ENCODE measurements around the gene IGHMBP2.

Gene IGHMBP2

DNA sequence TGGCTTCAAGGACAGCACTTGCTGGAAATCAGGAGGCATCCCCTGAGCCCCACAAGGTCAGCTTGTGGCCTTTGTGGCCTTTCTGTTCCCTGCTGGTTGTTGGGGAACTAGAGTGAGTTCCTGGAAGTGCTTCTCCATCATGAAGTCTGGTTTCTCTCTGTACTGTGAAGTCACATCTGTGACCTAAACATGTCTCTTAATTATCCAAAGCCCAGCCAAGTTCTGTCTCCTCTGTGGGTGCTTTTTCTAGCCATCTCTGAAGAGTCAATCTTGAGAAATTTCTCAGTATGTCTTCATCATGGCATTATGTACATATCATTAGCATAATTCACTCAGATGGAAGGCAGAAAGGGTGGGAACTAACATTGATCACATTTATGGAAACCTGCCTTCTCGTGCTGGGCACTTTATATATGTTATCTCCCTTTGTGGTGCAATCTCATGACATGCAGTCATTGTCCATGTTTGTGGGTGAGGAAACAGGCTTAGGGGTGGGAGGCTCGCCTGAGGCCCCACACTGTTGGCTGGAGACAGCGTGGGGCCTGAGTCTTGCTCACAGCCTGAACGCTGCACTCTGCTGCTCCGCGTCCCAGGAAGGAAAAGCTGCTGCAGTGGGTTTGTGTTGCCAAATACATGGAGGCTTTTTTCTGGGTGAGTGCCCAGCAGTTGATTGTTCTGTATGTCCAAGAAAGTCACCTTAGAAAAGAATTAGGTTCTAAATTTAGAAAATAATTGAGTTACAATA lies 24.6 kb downstream of the IGHMBP2 start:
- no peak for DNase-seq

DNA sequence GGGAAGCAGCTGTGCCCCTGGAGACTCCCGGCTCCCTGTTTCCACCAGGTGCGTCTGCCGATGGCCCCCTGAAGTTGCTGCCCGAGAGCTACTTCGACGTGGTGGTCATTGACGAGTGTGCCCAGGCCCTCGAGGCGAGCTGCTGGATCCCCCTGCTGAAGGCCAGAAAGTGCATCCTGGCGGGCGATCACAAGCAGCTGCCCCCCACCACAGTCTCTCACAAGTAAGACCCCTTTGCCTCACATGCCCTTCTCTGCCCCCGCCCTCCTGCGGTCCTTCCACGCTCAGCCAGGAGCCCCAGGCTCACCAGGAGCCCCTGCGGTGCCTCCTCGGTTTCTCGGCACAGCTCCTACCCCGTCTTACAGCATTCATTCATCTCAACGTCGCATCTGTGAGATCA lies 25.4 kb downstream of the IGHMBP2 start:
- no peak for DNase-seq

DNA sequence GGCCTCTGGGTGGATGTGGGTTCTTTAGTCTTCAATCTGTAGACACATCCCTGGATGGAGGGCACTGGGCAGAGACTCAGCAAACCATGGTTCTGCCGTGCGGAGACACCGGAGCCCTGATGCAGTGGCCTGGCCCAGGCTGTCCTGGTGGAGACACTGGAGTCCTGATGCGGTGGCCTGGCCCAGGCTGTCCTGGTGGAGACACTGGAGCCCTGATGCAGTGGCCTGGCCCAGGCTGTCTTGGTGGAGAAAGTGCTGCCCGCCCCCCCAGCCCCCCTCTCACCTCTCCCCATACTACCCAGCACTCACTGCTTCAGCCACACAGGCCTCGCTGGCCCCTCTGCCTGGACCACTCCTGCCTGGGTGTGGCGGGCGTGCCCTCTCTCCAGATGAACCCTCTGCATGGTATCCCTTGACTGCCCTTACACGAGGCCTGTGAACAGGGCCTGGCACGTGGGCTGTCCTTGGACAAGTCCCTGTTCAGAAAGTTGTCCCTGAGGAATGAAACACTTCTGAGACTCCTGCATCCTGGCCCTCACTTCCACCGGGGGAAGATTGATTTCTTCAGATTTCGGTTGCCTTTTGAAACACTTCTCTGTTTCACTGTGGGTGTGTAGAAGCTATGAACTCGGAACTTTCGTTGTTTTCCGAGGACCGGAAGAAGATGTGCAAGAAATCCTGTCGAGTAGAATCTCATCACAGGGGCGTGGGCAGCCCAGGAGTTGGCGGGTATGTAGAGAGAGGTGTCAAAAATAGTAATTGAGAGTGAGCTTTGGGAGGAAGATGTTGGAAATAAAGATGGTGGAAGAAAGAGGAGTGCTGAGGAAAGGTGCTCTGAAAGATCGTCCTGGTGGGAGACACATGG lies 26.2 kb downstream of the IGHMBP2 start:
- no peak for DNase-seq

DNA sequence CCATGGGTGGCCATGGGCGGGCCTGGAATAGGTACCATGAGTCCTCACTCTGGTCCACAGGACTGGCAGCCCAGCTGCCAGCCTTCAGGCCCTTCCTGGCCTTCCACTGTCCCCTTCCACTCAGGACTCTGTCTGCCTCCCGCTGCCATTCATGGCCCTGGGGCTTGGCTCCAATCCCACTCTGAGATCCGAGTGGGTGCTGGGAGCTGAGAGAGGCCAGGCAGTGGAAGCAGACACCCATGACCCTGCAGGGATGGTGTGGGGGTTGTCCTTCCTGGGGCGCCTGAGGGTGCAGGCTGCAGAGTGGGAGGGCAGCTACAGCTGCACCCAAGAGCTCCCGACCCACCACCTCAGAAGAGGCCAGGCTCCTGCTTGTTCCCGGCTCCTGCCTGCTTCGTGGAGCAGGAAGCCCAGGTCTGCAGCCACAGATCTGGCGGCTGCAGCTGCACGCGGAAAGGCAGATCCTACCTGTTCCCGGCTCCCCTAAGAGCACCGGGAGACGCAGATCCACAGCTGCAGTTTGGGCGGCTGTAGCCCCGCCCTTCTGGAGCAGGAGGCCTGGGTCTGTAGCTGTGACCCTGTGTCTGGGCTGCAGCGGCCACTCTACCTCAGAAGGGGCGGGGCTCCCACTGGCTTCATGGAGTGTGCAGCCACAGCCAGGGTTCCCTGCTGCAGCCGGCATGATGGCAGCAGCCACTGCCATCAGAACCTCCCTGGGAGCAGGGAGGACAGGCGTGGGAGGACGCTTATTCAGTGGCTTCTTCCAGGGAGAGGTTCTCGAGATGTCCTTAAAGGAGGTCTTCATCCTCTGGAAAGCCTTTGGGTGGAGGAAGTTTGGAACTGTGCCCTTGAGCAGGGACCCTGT lies 27.5 kb downstream of the IGHMBP2 start:
- DNase-seq = no peak

DNA sequence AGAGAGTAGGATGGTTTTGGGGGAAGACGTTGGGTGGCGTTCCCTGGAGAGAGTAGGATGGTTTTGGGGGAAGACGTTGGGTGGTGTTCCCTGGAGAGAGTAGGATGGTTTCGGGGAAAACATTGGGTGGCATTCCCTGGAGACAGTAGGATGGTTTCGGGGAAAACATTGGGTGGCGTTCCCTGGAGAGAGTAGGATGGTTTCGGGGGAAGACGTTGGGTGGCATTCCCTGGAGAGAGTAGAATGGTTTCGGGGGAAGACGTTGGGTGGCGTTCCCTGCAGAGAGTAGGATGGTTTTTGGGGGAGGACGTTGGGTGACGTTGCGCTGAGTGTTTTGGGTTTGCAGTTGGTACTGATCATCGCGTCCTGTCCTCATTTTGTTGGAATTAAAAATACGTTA lies 28.2 kb downstream of the IGHMBP2 start:
- no peak for DNase-seq

DNA sequence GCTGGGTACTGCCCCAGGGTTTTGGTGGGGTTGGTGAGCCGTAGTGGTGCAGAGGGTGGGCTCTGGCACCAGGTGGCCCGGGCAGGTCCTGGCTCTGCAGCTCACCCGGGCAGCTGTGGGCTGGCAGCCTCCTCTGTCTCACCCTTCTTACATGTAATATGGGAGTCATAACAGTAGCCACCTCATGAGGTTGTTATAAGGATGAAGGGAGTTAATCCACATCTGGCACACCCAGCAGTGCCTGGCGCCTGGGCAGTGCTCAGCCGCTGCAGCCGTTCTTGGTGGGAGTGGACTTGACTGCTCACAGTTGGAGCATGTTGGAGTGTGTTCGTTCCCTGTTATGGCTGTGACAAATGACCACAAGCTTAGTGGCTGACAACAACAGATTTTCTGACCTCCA lies 28.7 kb downstream of the IGHMBP2 start:
- no peak for DNase-seq

DNA sequence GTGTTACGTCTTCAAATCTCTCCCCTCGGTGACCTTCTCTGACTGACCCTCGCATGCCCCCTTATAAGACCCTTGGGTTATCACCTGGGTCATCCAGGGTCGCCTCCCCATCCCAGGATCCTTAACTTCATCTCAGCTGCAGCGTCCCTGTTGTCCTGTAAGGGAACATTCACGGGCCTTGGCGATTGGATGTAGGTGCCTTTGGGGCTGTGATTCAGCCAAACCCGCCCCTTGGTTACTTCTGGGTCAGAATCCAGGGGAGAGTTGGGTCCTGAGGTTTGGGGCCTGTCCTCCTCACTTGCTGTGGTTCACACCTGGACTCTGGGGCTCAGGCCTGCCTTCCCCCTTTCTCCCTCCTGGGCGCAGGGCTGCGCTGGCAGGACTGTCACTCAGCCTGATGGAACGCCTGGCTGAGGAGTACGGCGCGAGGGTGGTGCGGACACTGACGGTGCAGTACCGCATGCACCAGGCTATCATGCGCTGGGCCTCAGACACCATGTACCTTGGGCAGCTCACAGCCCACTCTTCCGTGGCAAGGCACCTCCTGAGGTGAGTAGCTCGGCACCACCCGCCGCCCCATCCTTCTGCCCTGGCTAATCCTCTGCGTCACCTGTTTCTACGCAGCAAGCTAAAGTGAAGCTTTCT lies 29.4 kb downstream of the IGHMBP2 start:
- DNase-seq = no peak

DNA sequence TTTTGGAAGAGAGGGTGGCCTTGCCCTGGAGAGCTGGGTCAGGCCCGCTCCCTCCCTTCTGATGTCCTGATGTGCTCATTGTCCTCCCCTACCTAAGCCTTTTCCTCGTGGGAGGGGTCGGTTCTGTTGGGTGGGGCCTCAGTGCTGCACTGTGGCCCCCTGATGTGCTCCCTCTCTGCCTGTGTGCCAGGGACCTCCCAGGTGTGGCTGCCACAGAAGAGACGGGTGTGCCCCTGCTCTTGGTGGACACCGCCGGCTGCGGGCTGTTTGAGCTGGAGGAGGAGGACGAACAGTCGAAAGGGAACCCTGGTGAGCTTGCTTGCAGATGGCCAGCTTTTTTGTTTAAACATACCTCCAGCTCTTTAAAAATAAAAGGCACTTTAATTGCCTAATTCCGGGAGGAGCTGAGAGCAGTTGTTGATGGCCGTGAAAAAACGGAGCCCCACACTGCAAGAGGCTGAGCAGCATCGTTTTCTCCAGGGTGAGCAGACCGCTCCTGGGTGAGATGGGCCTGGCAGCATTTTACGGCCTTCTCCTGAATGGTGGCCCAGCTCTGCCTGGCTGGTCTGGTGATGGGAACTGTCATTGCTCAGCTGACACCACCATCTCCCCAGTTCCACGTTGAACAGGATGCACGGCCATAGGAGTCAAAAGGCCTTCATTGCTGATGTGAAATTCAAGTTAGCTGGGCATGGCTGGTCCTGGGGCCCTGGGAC lies 30.1 kb downstream of the IGHMBP2 start:
- DNase-seq = no peak

DNA sequence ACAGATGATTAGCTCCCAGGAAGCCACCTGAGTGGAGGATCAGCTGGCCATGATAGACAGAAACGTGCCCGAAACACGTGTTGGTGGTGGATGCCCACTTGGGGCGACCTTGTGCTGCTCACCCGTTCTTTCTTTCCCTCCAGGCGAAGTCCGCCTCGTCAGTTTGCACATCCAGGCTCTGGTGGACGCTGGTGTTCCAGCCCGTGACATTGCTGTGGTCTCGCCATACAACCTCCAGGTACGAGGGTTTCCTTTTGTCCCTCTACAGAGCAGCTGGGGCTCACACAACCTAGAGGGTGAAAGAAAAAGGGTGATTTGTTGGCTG lies 30.6 kb downstream of the IGHMBP2 start:
- no peak for DNase-seq

DNA sequence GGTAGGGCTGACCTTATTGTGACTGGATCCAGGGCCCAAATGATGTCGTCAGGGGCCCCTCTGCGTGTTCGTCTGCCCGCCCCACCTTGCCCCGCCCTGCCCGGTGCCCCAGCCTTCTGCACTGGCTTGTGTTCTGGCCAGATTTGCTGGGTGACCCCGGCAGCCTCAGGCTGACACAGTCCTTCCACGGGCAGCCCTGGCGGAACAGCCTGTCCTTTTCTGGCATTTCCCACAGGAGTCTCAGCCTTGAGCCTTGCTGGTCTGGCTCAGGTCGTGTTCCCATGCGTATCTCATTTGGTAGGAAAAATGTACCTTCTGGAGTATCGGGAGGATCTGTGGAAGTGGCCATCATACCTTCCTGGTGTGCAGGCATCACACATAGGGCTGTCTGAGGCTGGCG lies 31.0 kb downstream of the IGHMBP2 start:
- no peak for DNase-seq

DNA sequence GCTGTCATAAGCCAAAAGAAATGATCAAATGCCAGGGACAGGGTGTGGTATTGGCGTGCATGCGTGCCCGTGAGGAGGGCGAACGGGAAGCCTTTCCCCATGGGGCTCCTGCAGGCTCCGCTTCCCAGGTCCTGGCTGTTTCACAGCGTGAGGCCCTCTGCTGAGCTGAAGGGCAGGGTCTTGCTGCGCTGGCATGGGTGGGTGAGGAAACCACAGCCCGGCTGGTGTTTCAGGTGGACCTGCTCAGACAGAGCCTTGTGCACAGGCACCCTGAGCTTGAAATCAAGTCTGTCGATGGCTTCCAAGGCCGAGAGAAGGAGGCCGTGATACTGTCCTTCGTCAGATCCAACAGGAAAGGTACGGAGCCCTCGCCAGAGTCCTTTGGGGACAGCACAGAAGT lies 31.4 kb downstream of the IGHMBP2 start:
- DNase-seq = no peak

DNA sequence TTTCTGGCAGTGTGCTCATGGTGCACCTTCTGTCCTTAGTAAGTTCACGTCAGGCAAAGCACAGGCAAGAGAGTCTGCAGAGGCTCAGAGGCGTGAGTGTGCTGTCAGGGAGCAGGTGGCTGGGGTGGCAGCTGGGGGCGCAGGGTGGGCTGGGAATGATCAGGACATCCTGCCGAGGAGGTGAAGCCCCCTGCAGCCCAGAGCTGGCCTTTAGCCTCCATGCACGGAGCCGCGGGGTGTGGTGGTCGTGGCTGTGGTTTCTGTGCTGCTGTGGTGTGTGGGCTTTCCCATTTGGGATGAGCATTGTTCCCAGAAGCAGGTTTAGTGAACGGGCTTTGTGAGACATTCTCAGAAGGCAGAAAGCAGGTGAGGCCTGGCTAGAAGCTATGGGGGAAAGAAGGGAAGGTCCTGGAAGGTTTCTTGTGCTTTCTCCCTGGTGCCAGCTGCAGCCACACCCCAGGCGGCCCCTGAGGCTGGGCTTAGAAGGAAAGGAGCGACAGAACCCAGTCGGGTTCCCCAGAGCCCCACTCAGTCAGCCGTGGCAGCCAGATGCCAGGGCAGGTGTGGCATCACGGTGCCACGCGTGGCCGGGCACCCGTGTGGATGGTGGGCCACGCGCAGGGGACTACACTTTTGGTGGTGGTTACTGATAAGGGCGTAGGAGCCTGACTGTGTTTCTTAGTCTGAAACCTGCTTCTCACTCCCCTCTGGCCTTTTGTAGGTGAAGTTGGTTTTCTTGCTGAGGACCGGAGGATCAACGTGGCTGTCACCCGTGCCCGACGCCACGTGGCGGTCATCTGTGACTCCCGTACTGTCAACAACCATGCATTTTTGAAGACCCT lies 32.0 kb downstream of the IGHMBP2 start:
- no peak for DNase-seq

DNA sequence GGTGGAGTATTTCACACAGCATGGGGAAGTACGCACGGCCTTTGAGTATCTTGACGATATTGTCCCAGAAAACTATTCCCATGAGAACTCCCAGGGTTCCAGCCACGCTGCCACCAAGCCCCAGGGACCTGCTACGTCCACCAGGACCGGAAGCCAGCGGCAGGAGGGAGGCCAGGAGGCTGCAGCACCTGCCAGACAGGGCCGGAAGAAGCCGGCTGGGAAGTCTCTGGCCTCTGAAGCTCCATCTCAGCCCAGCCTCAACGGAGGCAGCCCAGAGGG lies 32.6 kb downstream of the IGHMBP2 start:
- no peak for DNase-seq

DNA sequence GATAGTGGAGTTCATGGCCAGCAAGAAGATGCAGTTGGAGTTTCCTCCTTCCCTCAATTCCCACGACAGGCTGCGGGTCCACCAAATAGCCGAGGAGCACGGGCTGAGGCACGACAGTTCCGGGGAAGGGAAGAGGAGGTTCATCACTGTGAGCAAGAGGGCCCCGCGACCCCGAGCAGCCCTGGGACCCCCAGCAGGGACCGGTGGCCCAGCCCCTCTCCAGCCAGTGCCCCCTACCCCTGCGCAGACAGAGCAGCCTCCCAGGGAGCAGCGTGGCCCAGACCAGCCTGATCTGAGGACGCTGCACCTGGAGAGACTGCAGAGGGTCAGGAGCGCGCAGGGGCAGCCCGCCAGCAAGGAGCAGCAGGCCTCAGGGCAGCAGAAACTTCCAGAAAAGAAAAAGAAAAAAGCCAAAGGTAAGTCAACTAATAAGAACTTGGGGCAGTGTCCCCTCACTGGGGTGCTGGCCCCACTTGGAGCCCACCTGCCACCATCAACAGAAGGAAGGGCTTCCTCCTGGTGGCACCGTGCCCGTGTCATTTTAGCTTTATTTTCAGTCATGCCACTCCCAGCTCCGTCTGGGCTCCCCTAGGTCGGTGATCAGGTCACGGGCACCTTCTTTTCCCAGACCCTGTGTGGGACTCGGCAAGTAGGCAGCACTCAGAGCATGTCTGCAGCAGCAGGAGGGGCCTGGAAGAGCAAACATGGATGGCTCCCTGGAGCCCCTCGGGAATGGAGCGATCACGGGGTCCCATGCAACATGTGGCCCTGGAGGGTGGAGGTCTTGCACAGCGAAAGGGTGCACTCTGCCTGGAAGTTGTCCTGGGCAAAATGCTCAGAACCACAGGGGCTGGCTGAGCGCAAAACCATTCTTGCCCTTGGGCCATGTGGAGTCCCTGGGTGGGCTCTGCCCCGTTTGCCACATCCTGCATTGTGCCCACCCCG lies 33.3 kb downstream of the IGHMBP2 start:
- DNase-seq = no peak

DNA sequence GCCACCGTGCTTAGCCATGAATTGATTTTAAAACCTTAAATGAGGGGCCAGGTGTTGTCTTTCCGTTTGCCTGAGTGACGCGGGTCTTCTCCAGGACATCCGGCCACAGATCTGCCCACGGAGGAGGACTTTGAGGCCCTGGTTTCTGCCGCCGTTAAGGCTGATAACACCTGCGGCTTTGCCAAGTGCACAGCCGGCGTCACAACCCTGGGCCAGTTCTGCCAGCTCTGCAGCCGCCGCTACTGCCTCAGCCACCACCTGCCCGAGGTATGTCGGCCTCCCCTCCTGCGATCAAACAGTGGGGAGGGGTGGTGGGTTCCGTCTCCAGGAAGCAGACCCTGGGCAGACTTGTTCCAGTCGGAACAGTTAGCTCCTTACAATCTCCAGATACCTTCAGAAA lies 34.4 kb downstream of the IGHMBP2 start:
- no peak for DNase-seq

DNA sequence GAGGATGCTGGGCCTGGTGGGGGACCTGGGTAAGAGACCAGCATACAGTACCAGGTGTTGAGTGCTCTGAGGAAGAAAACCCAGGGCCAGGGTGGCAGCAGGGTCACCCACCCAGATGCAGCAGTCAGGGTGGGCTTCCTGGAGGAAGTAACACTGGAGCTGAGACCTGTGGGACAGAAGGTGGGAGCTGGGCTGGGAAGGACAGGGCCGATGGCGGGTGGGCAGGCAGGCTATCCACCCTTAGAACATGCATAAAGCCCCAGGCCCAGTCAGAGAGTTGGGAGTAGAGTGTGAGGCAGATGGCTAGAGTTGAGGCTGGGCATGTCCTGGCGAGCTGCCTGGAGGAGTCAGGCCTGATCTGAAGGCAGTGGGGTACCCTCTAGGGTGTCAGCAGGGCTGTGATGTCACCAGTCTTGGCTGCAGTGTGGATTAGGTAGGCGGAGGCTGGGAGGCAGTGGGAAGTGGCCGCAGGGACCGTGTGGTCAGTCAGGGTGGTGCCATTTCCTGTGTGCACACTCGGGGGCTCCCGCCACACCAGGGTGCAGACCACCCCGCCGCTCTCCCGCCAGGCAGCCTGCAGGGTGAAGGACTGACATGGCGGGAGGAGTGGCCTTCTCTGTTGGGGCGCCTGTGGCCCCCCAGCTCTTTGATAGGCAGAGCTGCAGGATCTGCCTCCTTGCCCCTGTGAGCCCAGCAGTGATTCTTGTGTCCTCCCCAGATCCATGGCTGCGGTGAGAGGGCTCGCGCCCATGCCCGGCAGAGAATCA lies 35.3 kb downstream of the IGHMBP2 start:
- no peak for DNase-seq

DNA sequence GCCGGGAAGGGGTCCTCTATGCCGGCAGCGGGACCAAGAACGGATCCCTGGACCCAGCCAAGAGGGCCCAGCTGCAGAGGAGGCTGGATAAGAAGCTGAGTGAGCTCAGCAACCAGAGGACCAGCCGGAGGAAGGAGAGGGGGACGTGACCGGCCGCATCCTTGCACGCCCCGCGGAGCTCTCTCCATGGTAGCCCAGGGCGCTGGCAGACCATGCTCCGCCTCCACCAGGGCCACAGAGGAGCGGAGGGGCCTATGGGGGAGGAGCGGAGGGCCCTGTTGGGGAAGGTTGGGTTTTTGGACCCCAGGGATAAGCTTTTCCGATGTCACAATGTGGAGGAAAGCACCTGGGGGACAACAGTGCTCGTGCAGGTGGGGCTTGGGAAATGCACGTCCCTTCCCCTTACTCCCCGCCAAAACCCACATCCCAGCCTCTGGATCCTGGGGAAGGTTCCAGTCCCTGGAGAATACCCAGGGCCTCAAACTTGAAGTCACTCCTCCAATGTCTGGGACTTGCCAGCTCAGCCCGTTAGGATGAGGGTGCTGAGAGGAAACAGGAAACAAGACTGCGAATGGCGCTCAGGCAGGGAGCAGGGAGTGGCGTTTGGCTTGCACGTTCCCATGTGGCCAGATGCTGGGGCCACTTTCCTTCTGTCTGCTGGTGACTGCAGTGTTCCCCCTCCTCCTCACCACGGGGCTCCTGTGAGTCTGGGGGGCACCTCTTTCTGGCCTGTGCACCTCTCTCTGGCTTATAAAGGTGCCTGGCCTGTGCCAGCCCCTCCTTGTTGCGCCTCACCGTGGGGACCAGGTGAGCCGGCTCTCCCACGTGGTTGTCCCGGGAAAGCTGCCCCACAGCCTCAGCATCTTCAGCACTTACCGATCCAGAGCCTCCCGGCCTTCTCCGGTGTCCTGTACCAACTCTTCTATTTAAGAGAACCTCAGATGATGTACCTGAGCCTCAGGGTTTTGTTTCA lies 36.2 kb downstream of the IGHMBP2 start:
- DNase-seq = no peak

DNA sequence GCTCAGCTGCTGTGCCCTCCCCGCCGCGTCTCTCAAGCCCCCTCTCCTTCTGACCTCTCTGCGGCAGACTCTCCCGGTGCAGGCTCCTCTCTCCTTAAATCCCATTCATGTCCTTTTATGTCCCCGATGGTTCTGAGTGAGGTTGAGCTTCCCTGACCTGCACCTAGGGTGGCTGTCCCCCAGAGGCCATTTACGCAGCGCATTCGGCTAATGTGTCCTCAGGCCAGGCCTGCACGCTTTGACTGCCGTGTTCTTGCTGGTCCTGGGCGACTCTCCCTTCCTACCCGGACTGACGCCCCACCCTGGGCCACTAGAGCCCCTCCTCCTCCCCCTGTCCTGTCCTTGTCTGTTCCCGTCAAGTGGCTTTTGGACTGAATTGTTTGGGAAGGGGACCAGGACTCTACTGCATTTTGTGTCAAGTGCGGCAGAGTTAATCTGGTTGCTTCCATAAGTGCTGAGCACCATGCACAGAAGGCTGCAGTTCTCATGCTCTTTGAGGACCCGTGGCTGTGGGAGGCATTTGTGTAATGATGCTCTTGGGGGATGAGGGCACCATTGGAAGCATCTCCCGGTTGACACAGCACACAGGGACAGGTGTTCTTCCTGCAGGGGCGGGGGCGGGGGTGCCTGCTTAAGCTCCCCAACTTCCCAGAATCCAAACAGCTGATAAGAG lies 37.1 kb downstream of the IGHMBP2 start:
- no peak for DNase-seq
